ENCODE results near the gene SAP25. TPM values are rescaled to one million over a fixed set of nuclear protein-coding genes. Genes with fewer than 3 reads are reported as not detected.

Gene SAP25
- total RNA-seq, 2 experiments from 2014 or later, result 9.9 to 11.4 TPM

GRCh38 chr7:100606313-100606712 is 32.6 kb upstream of the SAP25 start:
- no peak for DNase-seq
- peaks cover 21% of the 10 kb centered on the region for H3K4me1 Mint-ChIP-seq (ENCODE audit: low read depth)
- ChIA-PET POLR2A (interaction anchor here (1.4 kb wide), 1 partner anchor 20 kb away, joined by 5 read pairs; the partner anchor contains the start of genes FBXO24 and LRCH4), CTCF (interaction anchor here (2.2 kb wide), 1 partner anchor 99 kb away, joined by 9 read pairs; the partner anchor contains the start of gene POP7)
- H3K27me3 Mint-ChIP-seq, result no peaks in the 10 kb centered on the region
- no peaks in the 10 kb centered on the region for H3K9me3 Mint-ChIP-seq
- H3K4me3 Mint-ChIP-seq, result no peak overlapping the region
- H3K36me3 Mint-ChIP-seq, result no peaks in the 10 kb centered on the region
- intact Hi-C loops (cut with micrococcal nuclease), result no loop called here
- no peak overlapping the region for H3K27ac Mint-ChIP-seq

DNA sequence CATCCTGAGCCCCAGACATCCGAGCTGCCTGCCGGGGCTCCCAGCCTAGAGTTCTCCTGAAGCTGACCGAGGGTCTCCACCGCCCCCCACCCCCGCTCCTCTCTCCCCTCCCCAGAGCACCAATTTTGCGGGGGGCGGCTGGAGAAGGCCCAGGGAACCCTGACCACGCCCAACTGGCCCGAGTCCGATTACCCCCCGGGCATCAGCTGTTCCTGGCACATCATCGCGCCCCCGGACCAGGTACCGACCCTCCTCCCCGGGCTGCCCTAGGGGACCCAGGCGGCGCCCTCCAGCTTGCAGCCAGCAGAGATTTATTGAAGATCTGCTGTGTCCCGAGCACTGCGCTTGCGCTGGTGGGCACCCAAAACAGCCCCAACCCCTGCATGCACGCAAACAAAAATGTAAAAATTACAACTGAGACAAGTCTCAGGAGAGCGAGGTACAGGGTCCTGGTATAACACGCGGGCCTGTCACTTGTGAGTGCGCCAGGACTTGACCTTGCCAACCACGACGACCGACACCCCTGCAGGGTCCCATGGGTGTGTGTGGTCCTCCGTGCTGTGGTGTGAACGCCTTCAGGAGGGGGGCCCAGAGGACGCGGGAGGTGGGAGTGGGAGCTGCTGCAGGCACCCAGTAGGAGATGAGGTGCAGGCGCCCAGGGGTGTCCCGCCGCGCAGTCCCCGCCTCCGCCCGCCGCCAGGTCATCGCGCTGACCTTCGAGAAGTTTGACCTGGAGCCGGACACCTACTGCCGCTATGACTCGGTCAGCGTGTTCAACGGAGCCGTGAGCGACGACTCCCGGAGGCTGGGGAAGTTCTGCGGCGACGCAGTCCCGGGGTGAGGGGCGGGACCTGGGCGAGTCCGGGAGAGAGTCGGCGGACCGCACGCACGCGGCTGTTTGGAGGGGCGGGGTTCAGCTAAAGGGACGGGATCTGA is 31.5 kb upstream of the SAP25 start:
- ChIA-PET CTCF (interaction anchor here (0.8 to 2.2 kb wide), 8 partner anchors 15 to 247 kb away, joined by 3 to 13 read pairs (median 4); partner anchors contain the start of genes FBXO24, LRCH4, POP7 and SLC12A9), POLR2A (interaction anchor here (0.7 to 1.4 kb wide), 3 partner anchors 19 to 34 kb away, joined by 3 to 5 read pairs (median 3); partner anchors contain the start of genes FBXO24 and LRCH4)
- Mint-ChIP-seq H3K4me1 (ENCODE audit: low read depth) (peaks cover 18% of the 10 kb centered on the region), H3K4me3 (peak overlapping the region; percentile 70), H3K9me3 (no peaks in the 10 kb centered on the region), H3K36me3 (no peaks in the 10 kb centered on the region), H3K27me3 (no peaks in the 10 kb centered on the region), H3K27ac (no peak overlapping the region)
- DNase-seq, result peak; percentile 61
- intact Hi-C loops (cut with micrococcal nuclease), result loop anchor here (1.0 to 2.0 kb wide), 4 partner anchors 7 to 90 kb away; partner anchors contain the start of genes FBXO24, GIGYF1, LRCH4 and MOSPD3

DNA sequence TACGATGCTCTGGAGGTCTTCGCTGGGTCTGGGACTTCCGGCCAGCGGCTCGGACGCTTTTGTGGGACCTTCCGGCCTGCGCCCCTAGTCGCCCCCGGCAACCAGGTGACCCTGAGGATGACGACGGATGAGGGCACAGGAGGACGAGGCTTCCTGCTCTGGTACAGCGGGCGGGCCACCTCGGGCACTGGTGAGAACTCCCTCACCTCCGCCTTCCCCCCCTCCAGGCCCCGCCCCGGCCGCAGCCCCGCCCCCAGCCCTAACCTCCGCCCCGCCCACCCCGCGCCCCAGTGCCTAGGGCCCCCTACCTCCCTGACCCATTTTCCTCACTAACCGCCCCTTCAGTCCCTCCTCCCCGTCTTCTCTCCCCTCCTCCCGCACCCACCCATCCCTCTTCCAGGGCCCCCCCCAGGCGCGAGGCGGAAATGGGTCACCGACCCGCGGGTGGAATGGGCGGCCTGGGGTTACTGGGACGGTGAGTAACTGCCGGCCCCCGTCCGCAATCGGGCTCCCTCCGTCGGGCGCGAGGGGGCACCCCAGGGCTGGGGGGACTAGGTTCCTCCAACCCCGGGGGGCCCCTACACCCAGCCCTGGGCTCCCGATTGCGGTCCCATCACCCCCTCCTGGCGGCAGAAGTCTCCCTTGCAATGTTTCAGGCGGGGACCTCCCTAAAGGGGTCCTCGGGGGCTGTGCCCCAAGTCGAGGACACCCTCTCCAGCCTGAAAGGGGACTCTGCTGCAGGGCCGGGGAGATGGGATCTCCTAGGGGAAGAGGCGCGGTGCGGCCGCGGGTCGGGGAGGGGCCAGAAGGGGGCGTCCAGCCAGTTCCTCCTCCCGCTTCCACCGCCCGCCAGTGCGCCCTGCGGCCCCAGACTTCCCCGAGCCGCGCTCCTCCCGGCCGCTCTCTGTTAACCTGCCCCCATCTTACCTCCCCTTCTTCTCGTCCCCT is 30.6 kb upstream of the SAP25 start:
- Mint-ChIP-seq H3K9me3 (no peaks in the 10 kb centered on the region), H3K36me3 (no peaks in the 10 kb centered on the region), H3K4me3 (peak overlapping the region; percentile 80), H3K27me3 (no peaks in the 10 kb centered on the region), H3K4me1 (ENCODE audit: low read depth) (peaks cover 18% of the 10 kb centered on the region), H3K27ac (peak overlapping the region; percentile 52)
- DNase-seq, result peak; percentile 85
- POLR2A ChIA-PET, result interaction anchor here (0.7 to 1.8 kb wide), 4 partner anchors 8 to 101 kb away, joined by 3 to 5 read pairs (median 3); partner anchors contain the start of genes MOSPD3 and POP7
- intact Hi-C loops (cut with micrococcal nuclease), result loop anchor here (1.0 to 2.0 kb wide), 4 partner anchors 8 to 90 kb away; partner anchors contain the start of genes FBXO24, GIGYF1, LRCH4 and MOSPD3
- CTCF ChIA-PET, result interaction anchor here (0.8 to 2.2 kb wide), 13 partner anchors 9 to 248 kb away, joined by 3 to 13 read pairs (median 4); partner anchors contain the start of genes FBXO24, LRCH4, MOSPD3 and POP7

GRCh38 chr7:100603726-100604027 is 30.0 kb upstream of the SAP25 start:
- H3K4me3 Mint-ChIP-seq, result peak overlapping the region; percentile 80
- intact Hi-C loops (cut with micrococcal nuclease), result loop anchor here (1.0 to 2.0 kb wide), 4 partner anchors 9 to 91 kb away; partner anchors contain the start of genes FBXO24, GIGYF1, LRCH4 and MOSPD3
- H3K9me3 Mint-ChIP-seq, result no peaks in the 10 kb centered on the region
- H3K36me3 Mint-ChIP-seq, result no peaks in the 10 kb centered on the region
- no peak for DNase-seq
- ChIA-PET CTCF (interaction anchor here (0.8 to 2.2 kb wide), 6 partner anchors 9 to 249 kb away, joined by 3 to 5 read pairs (median 4); partner anchors contain the start of genes FBXO24, MOSPD3 and SLC12A9), POLR2A (interaction anchor here (0.7 to 1.8 kb wide), 3 partner anchors 9 to 102 kb away, joined by 3 to 5 read pairs (median 3); partner anchors contain the start of genes MOSPD3 and POP7)
- peaks cover 18% of the 10 kb centered on the region for H3K4me1 Mint-ChIP-seq (ENCODE audit: low read depth)
- H3K27ac Mint-ChIP-seq, result peak overlapping the region; percentile 52
- H3K27me3 Mint-ChIP-seq, result no peaks in the 10 kb centered on the region

- H3K9me3 Mint-ChIP-seq, result no peaks in the 10 kb centered on the region
- DNase-seq, result no peak
- peak overlapping the region; percentile 80 for H3K4me3 Mint-ChIP-seq
- H3K36me3 Mint-ChIP-seq, result no peaks in the 10 kb centered on the region
- H3K27me3 Mint-ChIP-seq, result no peaks in the 10 kb centered on the region
- intact Hi-C loops (cut with micrococcal nuclease), result no loop called here
- ChIA-PET CTCF (interaction anchor here (0.8 to 1.6 kb wide), 5 partner anchors 10 to 102 kb away, joined by 3 to 5 read pairs (median 4); partner anchors contain the start of genes FBXO24 and MOSPD3), POLR2A (interaction anchor here (1.2 to 1.8 kb wide), 2 partner anchors 30 to 102 kb away, joined by 3 to 5 read pairs; partner anchors contain the start of gene POP7)
- peaks cover 18% of the 10 kb centered on the region for H3K4me1 Mint-ChIP-seq (ENCODE audit: low read depth)
- H3K27ac Mint-ChIP-seq, result no peak overlapping the region
Measured at GRCh38 chr7:100602889-100603725, 29.4 kb upstream of the SAP25 start.

DNA sequence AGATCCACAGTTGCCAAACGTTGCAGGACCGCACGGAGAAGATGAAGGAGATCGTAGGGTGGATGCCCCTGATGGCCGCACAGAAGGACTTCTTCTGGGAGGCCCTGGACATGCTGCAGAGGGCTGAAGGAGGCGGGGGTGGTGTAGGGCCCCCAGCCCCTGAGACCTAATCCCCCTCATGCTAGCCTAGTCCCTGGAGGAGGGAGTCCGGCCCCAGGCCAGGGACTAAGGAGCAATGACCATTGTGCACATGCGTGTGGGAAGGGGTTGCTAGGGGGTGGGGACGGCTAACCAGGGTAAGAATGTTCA is 27.0 kb upstream of the SAP25 start:
- ChIA-PET CTCF (no interaction called here), POLR2A (no interaction called here)
- H3K27me3 Mint-ChIP-seq, result no peaks in the 10 kb centered on the region
- H3K27ac Mint-ChIP-seq, result no peak overlapping the region
- no peaks in the 10 kb centered on the region for H3K36me3 Mint-ChIP-seq
- intact Hi-C loops (cut with micrococcal nuclease), result no loop called here
- H3K9me3 Mint-ChIP-seq, result no peaks in the 10 kb centered on the region
- H3K4me1 Mint-ChIP-seq (ENCODE audit: low read depth), result peaks cover 16% of the 10 kb centered on the region
- no peak overlapping the region for H3K4me3 Mint-ChIP-seq
- DNase-seq, result no peak

DNA sequence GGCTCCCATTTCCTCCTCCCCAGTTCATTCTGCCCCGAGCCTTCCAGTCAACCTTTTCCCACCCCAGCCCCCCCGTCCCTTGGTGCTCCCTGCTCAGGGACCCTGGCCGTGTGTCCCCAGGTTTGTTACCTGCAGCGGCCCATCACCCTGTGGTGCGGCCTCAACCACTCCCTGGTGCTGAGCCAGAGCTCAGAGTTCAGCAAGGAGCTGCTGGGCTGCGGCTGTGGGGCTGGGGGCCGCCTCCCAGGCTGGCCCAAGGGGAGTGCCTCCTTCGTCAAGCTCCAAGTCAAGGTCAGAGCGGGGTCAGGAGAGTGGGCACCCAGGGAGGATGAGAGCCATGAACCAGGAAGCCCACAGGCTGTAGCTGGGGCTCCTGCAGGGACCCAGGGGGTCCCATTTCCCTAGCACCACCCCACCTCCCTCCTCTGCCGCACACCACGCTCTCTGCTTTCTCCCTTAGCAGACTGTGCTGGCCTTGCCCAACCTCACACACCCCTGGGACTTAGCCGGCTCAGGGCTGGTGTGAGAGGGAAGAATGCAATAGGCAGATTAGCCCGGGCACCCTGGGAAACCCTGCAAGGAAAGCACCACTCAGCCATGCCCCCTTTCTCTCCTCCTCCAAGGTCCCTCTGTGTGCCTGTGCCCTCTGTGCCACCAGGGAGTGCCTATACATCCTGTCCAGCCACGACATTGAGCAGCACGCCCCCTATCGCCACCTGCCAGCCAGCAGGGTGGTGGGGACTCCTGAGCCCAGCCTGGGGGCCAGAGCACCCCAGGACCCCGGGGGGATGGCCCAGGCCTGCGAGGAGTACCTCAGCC is 26.4 kb upstream of the SAP25 start:
- intact Hi-C loops (cut with micrococcal nuclease), result no loop called here
- POLR2A ChIA-PET, result no interaction called here

GRCh38 chr7:100598425-100598824 is 24.7 kb upstream of the SAP25 start:
- ChIA-PET CTCF (interaction anchor here (1.2 kb wide), 1 partner anchor 107 kb away, joined by 3 read pairs; the partner anchor contains the start of gene POP7), POLR2A (no interaction called here)
- Mint-ChIP-seq H3K9me3 (no peaks in the 10 kb centered on the region), H3K27me3 (no peaks in the 10 kb centered on the region), H3K4me3 (no peak overlapping the region), H3K36me3 (no peaks in the 10 kb centered on the region), H3K27ac (no peak overlapping the region), H3K4me1 (ENCODE audit: low read depth) (peaks cover 3% of the 10 kb centered on the region)
- intact Hi-C loops (cut with micrococcal nuclease), result no loop called here
- DNase-seq, result no peak

More for the DNA sequence above, 26.4 kb upstream of the SAP25 start:
- no peaks in the 10 kb centered on the region for H3K27me3 Mint-ChIP-seq
- H3K9me3 Mint-ChIP-seq, result no peaks in the 10 kb centered on the region
- H3K27ac Mint-ChIP-seq, result no peak overlapping the region
- no peak overlapping the region for H3K4me3 Mint-ChIP-seq
- no peaks in the 10 kb centered on the region for H3K36me3 Mint-ChIP-seq
- CTCF ChIA-PET, result interaction anchor here (0.6 kb wide), 1 partner anchor 106 kb away, joined by 4 read pairs; the partner anchor contains the start of gene POP7
- DNase-seq, result no peak
- peaks cover 11% of the 10 kb centered on the region for H3K4me1 Mint-ChIP-seq (ENCODE audit: low read depth)

GRCh38 chr7:100595188-100595587 is 21.5 kb upstream of the SAP25 start:
- no peaks in the 10 kb centered on the region for H3K9me3 Mint-ChIP-seq
- intact Hi-C loops (cut with micrococcal nuclease), result no loop called here
- POLR2A ChIA-PET, result no interaction called here
- no peaks in the 10 kb centered on the region for H3K27me3 Mint-ChIP-seq
- no peak overlapping the region for H3K27ac Mint-ChIP-seq
- H3K36me3 Mint-ChIP-seq, result no peaks in the 10 kb centered on the region
- H3K4me3 Mint-ChIP-seq, result no peak overlapping the region
- CTCF ChIA-PET, result interaction anchor here (1.3 to 1.8 kb wide), 3 partner anchors 9 to 39 kb away, joined by 3 to 4 read pairs (median 4); partner anchors contain the start of gene FBXO24
- no peak for DNase-seq
- H3K4me1 Mint-ChIP-seq (ENCODE audit: low read depth), result no peaks in the 10 kb centered on the region

DNA sequence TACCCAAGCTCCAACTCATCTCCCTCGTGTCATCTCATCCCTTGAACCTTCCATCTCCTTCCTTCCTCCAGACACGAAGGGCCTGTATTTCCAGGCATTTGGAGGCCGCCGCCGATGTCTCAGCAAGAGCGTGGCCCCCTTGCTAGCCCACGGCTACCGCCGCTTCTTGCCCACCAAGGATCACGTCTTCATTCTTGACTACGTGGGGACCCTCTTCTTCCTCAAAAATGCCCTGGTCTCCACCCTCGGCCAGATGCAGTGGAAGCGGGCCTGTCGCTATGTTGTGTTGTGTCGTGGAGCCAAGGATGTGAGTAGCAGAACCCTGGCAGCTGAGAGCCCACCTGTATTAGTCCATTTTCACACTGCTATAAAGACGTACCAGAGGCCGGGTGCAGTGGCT is 17.9 kb upstream of the SAP25 start:
- no peak overlapping the region for H3K27ac Mint-ChIP-seq
- no peaks in the 10 kb centered on the region for H3K36me3 Mint-ChIP-seq
- intact Hi-C loops (cut with micrococcal nuclease), result no loop called here
- no peak overlapping the region for H3K4me3 Mint-ChIP-seq
- ChIA-PET CTCF (no interaction called here), POLR2A (no interaction called here)
- H3K4me1 Mint-ChIP-seq (ENCODE audit: low read depth), result no peaks in the 10 kb centered on the region
- DNase-seq, result no peak
- H3K27me3 Mint-ChIP-seq, result no peaks in the 10 kb centered on the region
- no peaks in the 10 kb centered on the region for H3K9me3 Mint-ChIP-seq
